GM19463 (cell line): ENCODE measurements around the gene LTB.

Experiments
- ATAC-seq: cut with Tn5 transposase; IDR thresholded peaks from one replicate; pipeline ENCODE4 v1.9.1; 2021; ENCODE audit warnings: mild to moderate bottlenecking, moderate library complexity; ENCODE audit not compliant: unreplicated experiment

The LTB gene

GRCh38 chr6:31582230-31582643 lies at the start of gene LTB:
Gene LTB, minus strand, starts transcription at chr6:31582424. Its CDS starts 7 bp downstream, at chr6:31582417.
- no peak for ATAC-seq

- no peak for ATAC-seq
Measured at GRCh38 chr6:31631681-31632278, 49.6 kb upstream of the LTB start.

GRCh38 chr6:31631209-31631608 lies 49.0 kb upstream of the LTB start:
- no peak for ATAC-seq

GRCh38 chr6:31630177-31630934 lies 48.1 kb upstream of the LTB start:
- no peak for ATAC-seq

GRCh38 chr6:31629014-31629413 lies 46.8 kb upstream of the LTB start:
- no peak for ATAC-seq

GRCh38 chr6:31627690-31628287 lies 45.6 kb upstream of the LTB start:
- no peak for ATAC-seq

- ATAC-seq = no peak
Measured at GRCh38 chr6:31626952-31627351, 44.7 kb upstream of the LTB start.

- ATAC-seq = no peak
Measured at GRCh38 chr6:31624070-31624469, 41.8 kb upstream of the LTB start.

- ATAC-seq = no peak
Measured at GRCh38 chr6:31622684-31623091, 40.5 kb upstream of the LTB start.

- ATAC-seq = no peak
Measured at GRCh38 chr6:31621991-31622390, 39.8 kb upstream of the LTB start.

GRCh38 chr6:31621320-31621939 lies 39.2 kb upstream of the LTB start:
- ATAC-seq = no peak

GRCh38 chr6:31620586-31621319 lies 38.5 kb upstream of the LTB start, which contains the start of gene PRRC2A:
Gene PRRC2A, plus strand, starts transcription at chr6:31620715. Its CDS starts 2,075 bp downstream, at chr6:31622790.
- peak; percentile 58 for ATAC-seq

- peak; percentile 73 for ATAC-seq
Measured at GRCh38 chr6:31619805-31620585, 37.8 kb upstream of the LTB start.

- no peak for ATAC-seq
Measured at GRCh38 chr6:31617010-31617409, 34.8 kb upstream of the LTB start.

- no peak for ATAC-seq
Measured at GRCh38 chr6:31615748-31616147, 33.5 kb upstream of the LTB start.

GRCh38 chr6:31614684-31615578 lies 32.7 kb upstream of the LTB start, which contains the start of gene AIF1:
Gene AIF1, plus strand, starts transcription at chr6:31615234. Its CDS starts 96 bp downstream, at chr6:31615330.
- no peak for ATAC-seq

- no peak for ATAC-seq
Measured at GRCh38 chr6:31614075-31614619, 31.9 kb upstream of the LTB start.

GRCh38 chr6:31610968-31611367 lies 28.7 kb upstream of the LTB start:
- ATAC-seq = no peak
